H9 (cell line): ENCODE data around the gene SLC25A20. TPM values are rescaled to one million over a fixed set of nuclear protein-coding genes. Genes with fewer than 3 reads are reported as not detected.
A peak's percentile ranks its signal among the peaks of the same experiment; 100 is the strongest.

ENCODE experiments used
- DNase-seq: peaks from one replicate; pipeline ENCODE4 v3.0.0-alpha.2; 2017
- H2AFZ ChIP-seq: one replicate; pipeline ENCODE4 v1.6.1; 2013; ENCODE audit warnings: mild to moderate bottlenecking, low read length, control low read depth, moderate library complexity
- H2AK5ac ChIP-seq: 2 replicates; pipeline ENCODE4 v1.6.1; 2013; ENCODE audit warnings: low read length, control low read depth, mixed read lengths; ENCODE audit not compliant: insufficient read length
- H2BK120ac ChIP-seq: one replicate; pipeline ENCODE4 v1.6.1; 2013; ENCODE audit warnings: low read depth, mild to moderate bottlenecking, low read length, control low read depth, inconsistent platforms; ENCODE audit not compliant: poor library complexity, severe bottlenecking
- H2BK12ac ChIP-seq: 2 replicates; pipeline ENCODE4 v1.6.1; 2013; ENCODE audit warnings: low read length, control low read depth, mixed read lengths, low read depth; ENCODE audit not compliant: insufficient read length
- H2BK15ac ChIP-seq: 2 replicates; pipeline ENCODE4 v1.6.1; 2013; ENCODE audit warnings: low read depth, low read length, control low read depth
- H2BK20ac ChIP-seq: one replicate; pipeline ENCODE4 v1.6.1; 2013; ENCODE audit warnings: low read depth, mild to moderate bottlenecking, low read length, control low read depth, inconsistent platforms; ENCODE audit not compliant: poor library complexity, severe bottlenecking
- H2BK5ac ChIP-seq: 2 replicates; pipeline ENCODE4 v1.6.1; 2013; ENCODE audit warnings: low read length, control low read depth, mixed read lengths; ENCODE audit not compliant: insufficient read length
- H3K14ac ChIP-seq: 2 replicates; pipeline ENCODE4 v1.6.1; 2013; ENCODE audit warnings: low read length, control low read depth; ENCODE audit not compliant: insufficient read depth
- H3K18ac ChIP-seq: 2 replicates; pipeline ENCODE4 v1.6.1; 2013; ENCODE audit warnings: low read depth, mild to moderate bottlenecking, mixed read lengths, low read length, control low read depth; ENCODE audit not compliant: insufficient read length
- H3K23ac ChIP-seq: 2 replicates; pipeline ENCODE4 v1.6.1; 2013; ENCODE audit warnings: low read length, control low read depth, mixed read lengths, low read depth; ENCODE audit not compliant: insufficient read length
- H3K23me2 ChIP-seq: 2 replicates; pipeline ENCODE4 v1.6.1; 2013; ENCODE audit warnings: low read depth, mild to moderate bottlenecking, mixed read lengths, low read length, control low read depth; ENCODE audit not compliant: insufficient read length, poor library complexity, severe bottlenecking
- H3K27ac ChIP-seq: 2 replicates; pipeline ENCODE4 v1.5.1; 2013; ENCODE audit warnings: low read length, control low read depth, mixed read lengths, low read depth; ENCODE audit not compliant: insufficient read length
- H3K27me3 ChIP-seq: 2 replicates; pipeline ENCODE4 v1.6.1; 2013; ENCODE audit warnings: low read length, control low read depth, inconsistent platforms; ENCODE audit not compliant: insufficient read depth
- H3K4ac ChIP-seq: 2 replicates; pipeline ENCODE4 v1.6.1; 2013; ENCODE audit warnings: low read depth, mild to moderate bottlenecking, control low read depth, inconsistent platforms, low read length, moderate library complexity
- H3K4me1 ChIP-seq: 2 replicates; pipeline ENCODE4 v1.6.1; 2013; ENCODE audit warnings: low read length, control low read depth, inconsistent platforms; ENCODE audit not compliant: insufficient read depth
- H3K4me2 ChIP-seq: 2 replicates; pipeline ENCODE4 v1.6.1; 2013; ENCODE audit warnings: low read length, control low read depth, mixed read lengths; ENCODE audit not compliant: insufficient read length, insufficient read depth
- H3K56ac ChIP-seq: 2 replicates; pipeline ENCODE4 v1.6.1; 2013; ENCODE audit warnings: low read depth, mild to moderate bottlenecking, mixed read lengths, low read length, control low read depth; ENCODE audit not compliant: insufficient read length
- H3K79me1 ChIP-seq: 2 replicates; pipeline ENCODE4 v1.6.1; 2013; ENCODE audit warnings: low read depth, mild to moderate bottlenecking, moderate library complexity, low read length, control low read depth, inconsistent platforms; ENCODE audit not compliant: insufficient read depth, poor library complexity, severe bottlenecking
- H3K79me2 ChIP-seq: 2 replicates; pipeline ENCODE4 v1.6.1; 2013; ENCODE audit warnings: low read length, control low read depth, inconsistent platforms; ENCODE audit not compliant: insufficient read depth
- H3K9ac ChIP-seq: 2 replicates; pipeline ENCODE4 v1.6.1; 2013; ENCODE audit warnings: low read length, control low read depth, mixed read lengths; ENCODE audit not compliant: insufficient read length; ENCODE audit errors: extremely low read depth
- H3K9me3 ChIP-seq: one replicate; pipeline ENCODE4 v1.6.1; 2013; ENCODE audit warnings: low read depth, low read length, inconsistent platforms; ENCODE audit not compliant: control insufficient read depth
- H3T11ph ChIP-seq: one replicate; pipeline ENCODE4 v1.6.1; 2013; ENCODE audit warnings: mild to moderate bottlenecking, low read length, control low read depth, inconsistent platforms
- H4K20me1 ChIP-seq: one replicate; pipeline ENCODE4 v1.6.1; 2013; ENCODE audit not compliant: control insufficient read depth, insufficient read length, insufficient read depth
- H4K5ac ChIP-seq: 2 replicates; pipeline ENCODE4 v1.6.1; 2013; ENCODE audit warnings: low read depth, mild to moderate bottlenecking, mixed read lengths, low read length, control low read depth; ENCODE audit not compliant: insufficient read length
- H4K8ac ChIP-seq: replicated peaks from 2 replicates; pipeline ENCODE4 v1.6.1; 2013; ENCODE audit warnings: low read length, control low read depth, mixed read lengths, low read depth; ENCODE audit not compliant: insufficient read length
- H4K91ac ChIP-seq: 2 replicates; pipeline ENCODE4 v1.6.1; 2013; ENCODE audit warnings: low read depth, mild to moderate bottlenecking, moderate library complexity, mixed read lengths, low read length, control low read depth; ENCODE audit not compliant: insufficient read length
- H3K27ac Mint-ChIP-seq, 3 experiments: 2 replicates in 2 of 3; 3 replicates in 1 of 3; pipeline ENCODE4 v1.8.0; 2020 to 2021; ENCODE audit warnings: mixed read lengths in 3 of 3, mild to moderate bottlenecking in 1 of 3, moderate library complexity in 1 of 3
- H3K27me3 Mint-ChIP-seq: 2 replicates; pipeline ENCODE4 v1.8.0; 2021; ENCODE audit warnings: low read depth, mild to moderate bottlenecking, moderate library complexity, mixed read lengths
- H3K36me3 Mint-ChIP-seq, 3 experiments: 2 replicates in 2 of 3; 3 replicates in 1 of 3; pipeline ENCODE4 v1.8.0; 2020 to 2021; ENCODE audit warnings: low read depth in 3 of 3, mixed read lengths in 3 of 3; ENCODE audit not compliant: insufficient read depth in 1 of 3
- H3K4me1 Mint-ChIP-seq, 2 experiments: 2 replicates each; pipeline ENCODE4 v1.8.0; 2020; ENCODE audit warnings: mixed read lengths in 2 of 2
- H3K4me3 Mint-ChIP-seq, 2 experiments: 2 replicates in 1 of 2; 3 replicates in 1 of 2; pipeline ENCODE4 v1.8.0; 2020 to 2021; ENCODE audit warnings: mild to moderate bottlenecking in 2 of 2, mixed read lengths in 2 of 2, moderate library complexity in 1 of 2
- H3K9me3 Mint-ChIP-seq, 2 experiments: 2 replicates in 1 of 2; 3 replicates in 1 of 2; pipeline ENCODE4 v1.8.0; 2020; ENCODE audit warnings: mild to moderate bottlenecking in 2 of 2, mixed read lengths in 2 of 2, moderate library complexity in 1 of 2
- WGBS: extraction: QIAGEN DNeasy Blood & Tissue Kit; methylation state at CpG from one replicate; pipeline ENCODE4 v1.1.7; 2013; ENCODE audit warnings: missing lambda C conversion rate, low lambda C conversion rate, mixed read lengths; ENCODE audit not compliant: insufficient read length; ENCODE audit errors: extremely low coverage; 5-methylcytosine and 5-hydroxymethylcytosine counted together
- total RNA-seq: library from RNA; stranded (reverse); gene quantifications from 2 replicates; pipeline ENCODE4 v1.2.1, GENCODE V29; 2021
- TF ChIP-seq, protein P1 (sequence below): fragments of 200-600 bp; sonication (generic); conservative IDR thresholded peaks from 3 replicates; pipeline ENCODE4 v1.8.0; 2021; ENCODE audit warnings: antibody characterized with exemption, mild to moderate bottlenecking

The SLC25A20 gene
- total RNA-seq, 1 experiment from 2014 or later: 7.4 TPM

DNA sequence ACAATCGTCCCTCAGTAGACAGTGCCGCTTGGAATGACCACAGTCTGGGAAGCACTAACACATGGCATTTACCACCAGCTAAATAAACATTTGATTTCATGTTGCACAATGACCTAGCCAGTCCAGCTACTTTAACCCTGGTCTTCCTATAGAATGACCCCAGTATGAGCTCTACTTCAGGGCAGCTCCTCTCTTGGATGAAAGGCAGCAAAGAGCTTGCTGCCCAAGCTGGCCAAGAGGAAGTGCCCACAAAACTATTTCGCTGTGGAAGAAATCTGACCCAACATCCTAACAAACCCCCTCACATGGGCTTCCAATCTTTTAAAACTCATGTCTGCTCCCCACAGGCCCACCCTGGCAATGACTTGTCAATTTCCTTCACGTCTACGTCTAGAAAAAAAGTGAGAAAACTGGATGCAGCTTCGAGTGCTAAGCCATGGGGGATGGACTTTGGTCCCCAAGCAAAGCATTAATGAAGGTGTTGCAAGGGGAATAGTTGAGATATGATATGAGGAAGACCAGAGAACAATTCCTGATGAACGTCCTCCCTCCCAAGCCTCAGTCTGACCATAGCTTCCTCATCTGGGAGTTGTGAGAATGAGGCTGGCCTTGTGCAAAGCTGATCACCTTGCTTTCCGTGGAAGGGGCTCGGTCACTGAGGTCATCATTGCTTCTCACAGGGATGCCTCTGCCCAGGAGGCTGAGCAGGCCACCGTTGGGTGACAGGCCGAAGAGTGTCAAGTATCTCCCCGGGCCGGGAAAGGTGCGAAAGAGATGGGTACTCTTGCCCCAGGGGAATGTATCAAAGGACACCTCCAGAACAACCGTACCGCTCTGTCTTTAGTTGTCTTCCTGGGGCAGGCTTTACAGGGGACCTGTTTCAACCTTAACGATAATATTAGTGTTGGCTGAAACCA is 964 bp downstream of the SLC25A20 start:
- Histone ChIP-seq H3K79me2 (no peaks in the 10 kb centered on the region), H3K9me3 (no peaks in the 10 kb centered on the region), H3K56ac (no peak overlapping the region), H3T11ph (no peak overlapping the region), H4K91ac (no peak overlapping the region), H3K4me2 (peak overlapping the region; percentile 71), H3K23me2 (no peaks in the 10 kb centered on the region), H3K27me3 (no peaks in the 10 kb centered on the region), H3K18ac (no peak overlapping the region), H2BK12ac (no peak overlapping the region), H2BK20ac (no peak overlapping the region), H2AK5ac (no peak overlapping the region), H4K8ac (no peak overlapping the region), H3K14ac (no peak overlapping the region), H2AFZ (no peak overlapping the region), H3K4ac (no peak overlapping the region), H3K79me1 (no peaks in the 10 kb centered on the region), H3K4me1 (peaks cover 4% of the 10 kb centered on the region), H2BK120ac (no peak overlapping the region), H3K9ac (no peak overlapping the region), H4K20me1 (no peaks in the 10 kb centered on the region), H3K23ac (no peak overlapping the region), H2BK15ac (no peak overlapping the region), H3K27ac (no peak overlapping the region), H4K5ac (no peak overlapping the region), H2BK5ac (no peak overlapping the region)
- Mint-ChIP-seq H3K36me3 (no peaks in the 10 kb centered on the region), H3K4me1 (peaks cover 15 to 16% of the 10 kb centered on the region in 2 experiments), H3K27ac (no peak overlapping the region), H3K4me3 (peak overlapping the region; percentile 90 to 93), H3K9me3 (no peaks in the 10 kb centered on the region), H3K27me3 (peaks cover 6% of the 10 kb centered on the region)
- no peak for DNase-seq
- WGBS: no CpG with 5 or more reads among the region's 17 CpGs
- TF ChIP-seq, protein P1, sequence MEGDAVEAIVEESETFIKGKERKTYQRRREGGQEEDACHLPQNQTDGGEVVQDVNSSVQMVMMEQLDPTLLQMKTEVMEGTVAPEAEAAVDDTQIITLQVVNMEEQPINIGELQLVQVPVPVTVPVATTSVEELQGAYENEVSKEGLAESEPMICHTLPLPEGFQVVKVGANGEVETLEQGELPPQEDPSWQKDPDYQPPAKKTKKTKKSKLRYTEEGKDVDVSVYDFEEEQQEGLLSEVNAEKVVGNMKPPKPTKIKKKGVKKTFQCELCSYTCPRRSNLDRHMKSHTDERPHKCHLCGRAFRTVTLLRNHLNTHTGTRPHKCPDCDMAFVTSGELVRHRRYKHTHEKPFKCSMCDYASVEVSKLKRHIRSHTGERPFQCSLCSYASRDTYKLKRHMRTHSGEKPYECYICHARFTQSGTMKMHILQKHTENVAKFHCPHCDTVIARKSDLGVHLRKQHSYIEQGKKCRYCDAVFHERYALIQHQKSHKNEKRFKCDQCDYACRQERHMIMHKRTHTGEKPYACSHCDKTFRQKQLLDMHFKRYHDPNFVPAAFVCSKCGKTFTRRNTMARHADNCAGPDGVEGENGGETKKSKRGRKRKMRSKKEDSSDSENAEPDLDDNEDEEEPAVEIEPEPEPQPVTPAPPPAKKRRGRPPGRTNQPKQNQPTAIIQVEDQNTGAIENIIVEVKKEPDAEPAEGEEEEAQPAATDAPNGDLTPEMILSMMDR: no peak
